Epithelial cell of esophagus (primary cell): ENCODE data around the gene SPOCK3.

Experiments used
- DNase-seq: peaks from one replicate; pipeline ENCODE4 v3.0.0; 2010; ENCODE audit warnings: low read depth
- H3K4me3 ChIP-seq: 2 replicates; pipeline ENCODE4 v1.5.1; 2011; ENCODE audit warnings: mild to moderate bottlenecking, low read length, control low read depth
- TF ChIP-seq, protein P1 (sequence below): IDR thresholded peaks from 2 replicates; pipeline ENCODE4 v1.5.1; 2011; ENCODE audit warnings: low read depth, mild to moderate bottlenecking, low read length, control low read depth, inconsistent platforms; ENCODE audit not compliant: insufficient read depth; ENCODE audit errors: missing control alignments

SPOCK3 gene

DNA sequence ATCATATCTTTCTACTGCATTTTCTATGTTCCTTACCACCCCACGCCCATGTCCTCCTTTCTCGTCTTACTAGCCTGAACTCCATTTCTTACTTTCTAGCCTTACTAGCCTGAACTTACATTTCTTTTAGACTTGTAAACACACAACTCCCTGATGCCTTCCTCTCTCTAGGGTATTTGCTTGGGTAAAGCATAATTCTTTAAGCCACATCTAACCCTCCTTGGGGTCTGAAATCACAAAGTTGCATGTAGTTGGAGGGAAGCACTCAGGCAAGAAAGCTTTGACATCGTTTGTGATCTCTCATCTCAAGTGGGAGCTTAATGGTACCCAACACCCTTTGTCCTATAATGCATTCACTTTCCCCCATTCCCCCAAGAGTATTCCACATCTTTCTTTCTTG lies 124.4 kb downstream of the SPOCK3 start:
- DNase-seq = no peak
- TF ChIP-seq, protein P1, sequence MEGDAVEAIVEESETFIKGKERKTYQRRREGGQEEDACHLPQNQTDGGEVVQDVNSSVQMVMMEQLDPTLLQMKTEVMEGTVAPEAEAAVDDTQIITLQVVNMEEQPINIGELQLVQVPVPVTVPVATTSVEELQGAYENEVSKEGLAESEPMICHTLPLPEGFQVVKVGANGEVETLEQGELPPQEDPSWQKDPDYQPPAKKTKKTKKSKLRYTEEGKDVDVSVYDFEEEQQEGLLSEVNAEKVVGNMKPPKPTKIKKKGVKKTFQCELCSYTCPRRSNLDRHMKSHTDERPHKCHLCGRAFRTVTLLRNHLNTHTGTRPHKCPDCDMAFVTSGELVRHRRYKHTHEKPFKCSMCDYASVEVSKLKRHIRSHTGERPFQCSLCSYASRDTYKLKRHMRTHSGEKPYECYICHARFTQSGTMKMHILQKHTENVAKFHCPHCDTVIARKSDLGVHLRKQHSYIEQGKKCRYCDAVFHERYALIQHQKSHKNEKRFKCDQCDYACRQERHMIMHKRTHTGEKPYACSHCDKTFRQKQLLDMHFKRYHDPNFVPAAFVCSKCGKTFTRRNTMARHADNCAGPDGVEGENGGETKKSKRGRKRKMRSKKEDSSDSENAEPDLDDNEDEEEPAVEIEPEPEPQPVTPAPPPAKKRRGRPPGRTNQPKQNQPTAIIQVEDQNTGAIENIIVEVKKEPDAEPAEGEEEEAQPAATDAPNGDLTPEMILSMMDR = no peak
- no peak overlapping the region for H3K4me3 ChIP-seq

DNA sequence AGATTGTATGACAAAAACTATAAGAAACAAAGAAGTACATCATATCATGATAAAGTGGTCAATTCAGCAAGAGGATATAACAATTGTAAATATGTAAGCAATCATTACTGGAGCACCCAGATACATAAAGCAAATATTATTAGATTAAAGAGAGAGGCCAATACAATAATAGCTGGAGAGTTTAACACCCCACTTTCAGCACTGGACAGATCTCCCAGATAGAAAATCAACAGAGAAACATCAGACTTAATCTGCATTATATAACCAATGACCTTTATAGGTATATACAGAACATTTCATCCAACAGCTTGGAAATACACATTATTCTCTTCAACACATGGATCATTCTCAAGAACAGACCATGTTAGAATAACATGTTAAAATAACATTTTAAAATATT lies 128.4 kb downstream of the SPOCK3 start:
- TF ChIP-seq, protein P1 = no peak

DNA sequence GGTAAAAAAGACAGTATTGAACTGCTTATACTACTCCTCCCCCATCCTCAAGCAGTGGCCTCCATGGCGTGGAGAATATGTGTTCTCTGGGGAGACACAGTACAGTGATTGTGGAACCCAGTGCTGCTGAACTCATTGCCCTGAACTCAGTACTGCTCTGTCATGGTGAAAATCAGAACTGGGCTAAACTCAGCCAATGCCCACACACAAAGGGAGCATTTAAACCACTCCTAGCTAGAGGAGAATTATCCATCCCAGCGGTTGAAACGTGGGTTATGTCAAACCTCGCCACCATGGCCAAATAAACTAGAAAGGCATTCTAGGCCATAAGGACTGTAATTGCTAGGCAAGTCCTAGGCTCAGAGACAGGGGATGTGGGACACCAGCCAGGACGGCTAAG lies 131.8 kb downstream of the SPOCK3 start:
- no peak overlapping the region for H3K4me3 ChIP-seq
- TF ChIP-seq, protein P1 = no peak
- no peak for DNase-seq

More for the DNA sequence above, 128.4 kb downstream of the SPOCK3 start:
- no peak overlapping the region for H3K4me3 ChIP-seq
- DNase-seq = no peak

DNA sequence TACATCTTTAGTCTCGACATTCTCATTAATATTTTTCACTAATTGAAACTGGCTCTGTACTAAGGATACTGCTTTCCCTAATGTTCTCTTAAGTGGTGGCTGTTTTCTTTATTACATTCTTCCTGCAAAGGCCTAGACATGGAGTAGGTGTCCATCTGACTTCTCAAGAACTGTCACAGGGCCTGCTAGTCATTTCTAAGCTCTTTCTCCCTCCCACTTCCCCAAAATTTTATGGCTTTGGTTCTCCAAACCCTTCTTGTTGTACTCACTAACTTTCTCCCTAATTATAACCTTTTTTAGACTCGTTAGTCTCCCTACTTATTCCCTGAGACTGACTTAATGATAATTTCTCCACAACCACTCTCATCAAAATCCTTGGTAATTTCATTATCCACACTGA lies 133.3 kb downstream of the SPOCK3 start:
- H3K4me3 ChIP-seq = no peak overlapping the region
- DNase-seq = no peak
- TF ChIP-seq, protein P1 = no peak

DNA sequence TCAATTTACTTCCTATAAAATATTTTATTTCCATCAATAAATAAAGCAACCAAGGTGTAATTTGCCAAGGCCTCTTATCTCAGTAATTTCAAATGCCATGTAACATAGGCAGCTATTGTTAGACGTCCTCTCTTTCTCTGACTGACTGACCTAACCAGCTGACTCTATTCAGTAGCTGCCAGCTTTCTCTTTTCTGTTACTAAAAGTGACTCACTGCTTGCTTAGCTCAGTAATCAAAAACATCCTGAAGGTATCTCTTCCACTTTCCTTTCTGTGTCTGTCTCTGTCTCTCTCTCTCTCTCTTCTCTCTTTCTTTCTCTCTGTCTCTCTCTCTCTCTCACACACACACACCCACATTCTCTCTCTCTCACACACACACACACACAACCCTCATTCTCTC lies 134.2 kb downstream of the SPOCK3 start:
- peak; percentile 88 for DNase-seq
- H3K4me3 ChIP-seq = no peak overlapping the region
- TF ChIP-seq, protein P1 = no peak

DNA sequence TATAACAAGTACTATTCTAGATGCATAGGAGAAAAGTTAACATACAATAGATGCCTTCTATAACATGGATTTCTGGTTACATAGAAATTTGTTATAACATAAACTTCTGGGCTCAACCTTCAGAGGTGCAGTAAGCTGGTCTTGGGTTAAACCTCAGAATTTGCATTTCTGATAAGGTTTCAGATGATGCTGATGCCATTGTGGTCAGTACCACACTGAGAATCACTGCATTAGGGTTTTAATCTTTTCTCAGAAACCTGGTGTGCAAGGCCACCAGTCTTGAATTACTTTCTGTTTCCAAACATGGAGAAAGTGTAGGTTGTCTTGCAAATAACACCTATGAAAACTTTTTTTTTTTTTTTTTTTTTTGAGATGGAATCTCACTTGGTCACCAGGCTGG lies 146.2 kb downstream of the SPOCK3 start:
- DNase-seq = no peak
- TF ChIP-seq, protein P1 = no peak
- H3K4me3 ChIP-seq = no peak overlapping the region

DNA sequence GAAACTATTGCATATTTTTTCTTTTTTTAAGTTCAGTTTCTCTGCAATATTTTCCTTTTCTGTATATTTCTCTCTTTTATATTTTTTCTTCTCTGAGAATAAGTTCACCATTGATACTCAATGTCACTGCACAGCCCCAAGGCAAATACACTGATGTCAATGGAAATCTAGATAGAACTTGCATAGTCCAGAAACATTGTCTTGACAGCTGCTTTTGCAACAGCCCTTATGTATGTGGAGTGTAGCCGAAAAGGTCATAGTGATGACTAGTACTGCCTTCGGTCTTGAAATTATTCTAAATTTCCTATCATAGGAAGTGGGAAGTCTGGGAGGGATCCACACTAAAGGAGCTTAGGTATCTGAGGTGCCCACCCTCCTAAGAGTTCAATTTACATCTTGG lies 150.0 kb downstream of the SPOCK3 start:
- peak; percentile 13 for DNase-seq
- TF ChIP-seq, protein P1 = no peak

More for the DNA sequence above, 150.0 kb downstream of the SPOCK3 start:
- no peak overlapping the region for H3K4me3 ChIP-seq
